ENCODE data around the gene PRAMEF12.

DNA sequence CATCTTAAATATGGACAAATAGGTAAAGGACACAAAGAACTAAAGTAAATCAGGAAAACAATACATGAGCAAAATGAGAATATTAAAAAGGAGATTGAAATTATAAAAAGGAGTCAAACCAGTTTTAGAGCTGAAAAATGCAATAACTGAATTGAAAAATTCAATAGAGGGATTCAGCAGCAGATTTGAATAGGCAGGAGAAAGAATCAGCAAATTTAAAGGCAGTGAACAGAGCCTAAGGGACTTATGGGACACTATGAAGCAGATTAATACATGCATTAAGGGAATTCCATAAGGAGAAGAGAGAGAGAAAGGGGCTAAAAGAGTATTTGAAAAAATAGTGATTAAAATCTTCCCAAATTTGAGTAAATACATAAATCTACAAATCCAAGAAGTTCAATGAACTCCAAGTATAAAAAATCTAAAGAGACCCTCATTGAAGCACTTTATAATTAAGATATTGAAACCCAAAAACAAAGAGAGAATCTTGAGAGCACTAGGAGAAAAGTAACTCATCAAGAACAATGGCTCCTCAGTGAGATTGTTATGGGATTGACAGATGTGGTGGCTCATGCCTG, 24.7 kb upstream of the PRAMEF12 start:
- TF ChIP-seq HDGF (IDR thresholded peaks at IDR 0.05) (no peak), POLR2AphosphoS5 (IDR thresholded peaks at IDR 0.05; ENCODE audit: low read length) (no peak), ZNF24 (IDR thresholded peaks at IDR 0.05) (no peak), MXI1 (IDR thresholded peaks at IDR 0.05; ENCODE audit: low read depth, low read length) (no peak), NFIC (IDR thresholded peaks at IDR 0.05; ENCODE audit: low read depth, low read length) (no peak), POLR2A (IDR thresholded peaks at IDR 0.05; ENCODE audit: low read depth, low read length) (no peak), PAX5 (IDR thresholded peaks at IDR 0.05; ENCODE audit: borderline replicate concordance, low read depth, low read length) (no peak), SP1 (IDR thresholded peaks at IDR 0.05; ENCODE audit: low read depth, low read length) (no peak), YY1 (IDR thresholded peaks at IDR 0.05; ENCODE audit: low read depth, low read length) (no peak)
- TF ChIP-seq, protein P1, sequence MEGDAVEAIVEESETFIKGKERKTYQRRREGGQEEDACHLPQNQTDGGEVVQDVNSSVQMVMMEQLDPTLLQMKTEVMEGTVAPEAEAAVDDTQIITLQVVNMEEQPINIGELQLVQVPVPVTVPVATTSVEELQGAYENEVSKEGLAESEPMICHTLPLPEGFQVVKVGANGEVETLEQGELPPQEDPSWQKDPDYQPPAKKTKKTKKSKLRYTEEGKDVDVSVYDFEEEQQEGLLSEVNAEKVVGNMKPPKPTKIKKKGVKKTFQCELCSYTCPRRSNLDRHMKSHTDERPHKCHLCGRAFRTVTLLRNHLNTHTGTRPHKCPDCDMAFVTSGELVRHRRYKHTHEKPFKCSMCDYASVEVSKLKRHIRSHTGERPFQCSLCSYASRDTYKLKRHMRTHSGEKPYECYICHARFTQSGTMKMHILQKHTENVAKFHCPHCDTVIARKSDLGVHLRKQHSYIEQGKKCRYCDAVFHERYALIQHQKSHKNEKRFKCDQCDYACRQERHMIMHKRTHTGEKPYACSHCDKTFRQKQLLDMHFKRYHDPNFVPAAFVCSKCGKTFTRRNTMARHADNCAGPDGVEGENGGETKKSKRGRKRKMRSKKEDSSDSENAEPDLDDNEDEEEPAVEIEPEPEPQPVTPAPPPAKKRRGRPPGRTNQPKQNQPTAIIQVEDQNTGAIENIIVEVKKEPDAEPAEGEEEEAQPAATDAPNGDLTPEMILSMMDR (IDR thresholded peaks at IDR 0.05 in 2 of 3, conservative IDR thresholded peaks at IDR 0.05 in 1 of 3; ENCODE audit: control insufficient read depth in 2 of 3, extremely low read depth in 1 of 3, insufficient read depth in 1 of 3, low read depth in 3 of 3, low read length in 3 of 3) = no peak
- TF ChIP-seq, protein P2, sequence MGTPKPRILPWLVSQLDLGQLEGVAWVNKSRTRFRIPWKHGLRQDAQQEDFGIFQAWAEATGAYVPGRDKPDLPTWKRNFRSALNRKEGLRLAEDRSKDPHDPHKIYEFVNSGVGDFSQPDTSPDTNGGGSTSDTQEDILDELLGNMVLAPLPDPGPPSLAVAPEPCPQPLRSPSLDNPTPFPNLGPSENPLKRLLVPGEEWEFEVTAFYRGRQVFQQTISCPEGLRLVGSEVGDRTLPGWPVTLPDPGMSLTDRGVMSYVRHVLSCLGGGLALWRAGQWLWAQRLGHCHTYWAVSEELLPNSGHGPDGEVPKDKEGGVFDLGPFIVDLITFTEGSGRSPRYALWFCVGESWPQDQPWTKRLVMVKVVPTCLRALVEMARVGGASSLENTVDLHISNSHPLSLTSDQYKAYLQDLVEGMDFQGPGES (IDR thresholded peaks at IDR 0.05) = no peak

Data from GM12878 (cell line).